ENCODE results near the gene GUSB.

GUSB gene

GRCh38 chr7:65912237-65912636, 69.8 kb downstream of the GUSB start:
- no peak for DNase-seq (ENCODE audit: extremely low read depth, low read depth)
- TF ChIP-seq, protein P1, sequence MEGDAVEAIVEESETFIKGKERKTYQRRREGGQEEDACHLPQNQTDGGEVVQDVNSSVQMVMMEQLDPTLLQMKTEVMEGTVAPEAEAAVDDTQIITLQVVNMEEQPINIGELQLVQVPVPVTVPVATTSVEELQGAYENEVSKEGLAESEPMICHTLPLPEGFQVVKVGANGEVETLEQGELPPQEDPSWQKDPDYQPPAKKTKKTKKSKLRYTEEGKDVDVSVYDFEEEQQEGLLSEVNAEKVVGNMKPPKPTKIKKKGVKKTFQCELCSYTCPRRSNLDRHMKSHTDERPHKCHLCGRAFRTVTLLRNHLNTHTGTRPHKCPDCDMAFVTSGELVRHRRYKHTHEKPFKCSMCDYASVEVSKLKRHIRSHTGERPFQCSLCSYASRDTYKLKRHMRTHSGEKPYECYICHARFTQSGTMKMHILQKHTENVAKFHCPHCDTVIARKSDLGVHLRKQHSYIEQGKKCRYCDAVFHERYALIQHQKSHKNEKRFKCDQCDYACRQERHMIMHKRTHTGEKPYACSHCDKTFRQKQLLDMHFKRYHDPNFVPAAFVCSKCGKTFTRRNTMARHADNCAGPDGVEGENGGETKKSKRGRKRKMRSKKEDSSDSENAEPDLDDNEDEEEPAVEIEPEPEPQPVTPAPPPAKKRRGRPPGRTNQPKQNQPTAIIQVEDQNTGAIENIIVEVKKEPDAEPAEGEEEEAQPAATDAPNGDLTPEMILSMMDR (IDR thresholded peaks at IDR 0.05; ENCODE audit: low read depth, low read length): no peak

Measured in AG09319 (cell line).